ENCODE results near the gene HMGXB4. TPM values are rescaled to one million over a fixed set of nuclear protein-coding genes. Genes with fewer than 3 reads are reported as not detected.

Gene HMGXB4
- total and polyA plus RNA-seq, 2 of the 13 experiments (the other 11 are each of a cell fraction or from before 2014, with no cell fraction given) = 13.9 to 16.3 TPM

- no peak for ATAC-seq
- DNase-seq (ENCODE audit: low spot score) = no peak
- H3K9me3 ChIP-seq (ENCODE audit: low read length) = no peaks in the 10 kb centered on the region
- no TSS peak for BruUV-seq (replicated peaks)
- no peaks in the 10 kb centered on the region for H4K20me1 ChIP-seq (ENCODE audit: insufficient read depth, low read length)
- in situ Hi-C loops (cut with HindIII; ENCODE audit: extremely low pct_ligation_motif_present, low pct_unique_long_range_greater_than_20kb) (no loop called here), intact Hi-C loops (cut with micrococcal nuclease; ENCODE audit: unreplicated experiment) (no loop called here)
- H3K27me3 ChIP-seq (ENCODE audit: control insufficient read depth in 1 of 2, insufficient read depth in 2 of 2, low read length in 2 of 2) = no peaks in the 10 kb centered on the region
- H3K27ac ChIP-seq (ENCODE audit: extremely low read length, insufficient read depth, low read length) = no peak overlapping the region
- H3K36me3 ChIP-seq (replicated peaks in 1 of 2; ENCODE audit: control insufficient read depth in 1 of 2, insufficient read depth in 2 of 2, low read length in 2 of 2) = peaks cover 10 to 67% of the 10 kb centered on the region in 2 experiments
- FAIRE-seq = no peak
- H3K9ac ChIP-seq (ENCODE audit: insufficient read depth, low read depth, low read length) = no peak overlapping the region
- TF ChIP-seq NFRKB (IDR thresholded peaks at IDR 0.05) (no peak), MXD1 (CRISPR knock-in tag; IDR thresholded peaks at IDR 0.05) (no peak), KAT8 (CRISPR knock-in tag; IDR thresholded peaks at IDR 0.05) (no peak), ZNF225 (CRISPR knock-in tag; IDR thresholded peaks at IDR 0.05) (no peak), BRF2 (CRISPR knock-in tag; IDR thresholded peaks at IDR 0.05) (no peak), ZFYVE20 (CRISPR knock-in tag; IDR thresholded peaks at IDR 0.05; ENCODE audit: borderline replicate concordance, low read depth) (no peak), ZNF740 (CRISPR knock-in tag; IDR thresholded peaks at IDR 0.05) (no peak), ZNF768 (CRISPR knock-in tag; IDR thresholded peaks at IDR 0.05) (no peak), ZNF609 (CRISPR knock-in tag; IDR thresholded peaks at IDR 0.05; ENCODE audit: borderline replicate concordance) (no peak), HDAC1 (CRISPR knock-in tag; IDR thresholded peaks at IDR 0.05) (no peak), POLR2AphosphoS2 (IDR thresholded peaks at IDR 0.05; ENCODE audit: low read depth, low read length) (no peak), ZNF704 (CRISPR knock-in tag; IDR thresholded peaks at IDR 0.05; ENCODE audit: borderline replicate concordance) (no peak), PBX2 (CRISPR knock-in tag; IDR thresholded peaks at IDR 0.05) (no peak)
- CTCF ChIA-PET (ENCODE audit: low intra/inter-chr PET ratio, low total read pairs) = no interaction called here
- POLR2A ChIA-PET = no interaction called here
- H3K4me3 ChIP-seq (replicated peaks in 1 of 3; ENCODE audit: insufficient read depth in 1 of 3, low read depth in 2 of 3, low read length in 3 of 3) = no peak overlapping the region
- H3K4me1 ChIP-seq (ENCODE audit: insufficient read depth, low read length) = peaks cover 15% of the 10 kb centered on the region
- no peak overlapping the region for H2AFZ ChIP-seq (ENCODE audit: low read length)
- 96% methylated on average over 3 of the region's 3 CpGs for WGBS (ENCODE audit: low lambda C conversion rate)
- no peaks in the 10 kb centered on the region for H3K79me2 ChIP-seq (ENCODE audit: insufficient read depth, low read length)
- H3K4me2 ChIP-seq (ENCODE audit: low read depth, low read length) = no peak overlapping the region
Measured at GRCh38 chr22:35269630-35270029, 12.3 kb downstream of the HMGXB4 start.

Measured in HepG2 (cell line).